RCC 7860 (cell line): Measurements from ENCODE around the gene RAC2.
"Not testable (repeated sequence)": the region's sequence is repeated elsewhere in the genome, so short reads cannot be mapped to it uniquely, and the experiment has no call there.

Experiments used
- DNase-seq: peaks from one replicate; pipeline ENCODE4 v3.0.0-alpha.2; 2015; ENCODE audit warnings: low spot score
- FAIRE-seq: peaks from 2 replicates; lab custom pipeline; 2012; peaks lifted over from hg19 to GRCh38; lab: Jason Lieb, UNC

The RAC2 gene

GRCh38 chr22:37256075-37256726, 12.1 kb upstream of the RAC2 start:
- DNase-seq, result no peak
- FAIRE-seq, result no peak

DNA sequence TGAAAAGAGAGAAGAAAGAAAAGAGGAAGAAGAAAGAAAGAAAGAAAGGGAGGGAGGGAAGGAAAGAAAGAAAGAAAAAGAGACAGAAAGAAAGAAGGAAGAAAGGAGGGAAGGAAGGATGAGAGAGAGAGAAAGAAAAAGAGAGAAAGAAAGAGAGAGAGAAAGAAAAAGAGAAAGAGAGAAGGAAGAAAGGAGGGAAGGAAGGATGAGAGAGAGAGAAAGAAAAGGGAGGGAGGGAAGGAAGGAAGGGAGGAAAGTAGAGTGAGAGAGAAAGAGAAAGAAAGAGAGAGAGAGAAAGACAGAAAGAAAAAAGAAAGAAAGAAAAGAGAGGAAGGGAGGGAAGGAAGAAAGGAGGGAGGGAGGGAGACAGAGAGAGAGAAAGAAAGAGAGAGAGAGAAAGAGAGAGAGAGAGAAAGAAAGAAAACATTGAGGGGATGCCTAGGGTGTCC, 11.5 kb upstream of the RAC2 start:
- DNase-seq (no peak), FAIRE-seq (no peak)

- peak; percentile 33 for DNase-seq
- FAIRE-seq, result no peak
These were observed 10.8 kb upstream of the RAC2 start for GRCh38 chr22:37254867-37255233.

DNA sequence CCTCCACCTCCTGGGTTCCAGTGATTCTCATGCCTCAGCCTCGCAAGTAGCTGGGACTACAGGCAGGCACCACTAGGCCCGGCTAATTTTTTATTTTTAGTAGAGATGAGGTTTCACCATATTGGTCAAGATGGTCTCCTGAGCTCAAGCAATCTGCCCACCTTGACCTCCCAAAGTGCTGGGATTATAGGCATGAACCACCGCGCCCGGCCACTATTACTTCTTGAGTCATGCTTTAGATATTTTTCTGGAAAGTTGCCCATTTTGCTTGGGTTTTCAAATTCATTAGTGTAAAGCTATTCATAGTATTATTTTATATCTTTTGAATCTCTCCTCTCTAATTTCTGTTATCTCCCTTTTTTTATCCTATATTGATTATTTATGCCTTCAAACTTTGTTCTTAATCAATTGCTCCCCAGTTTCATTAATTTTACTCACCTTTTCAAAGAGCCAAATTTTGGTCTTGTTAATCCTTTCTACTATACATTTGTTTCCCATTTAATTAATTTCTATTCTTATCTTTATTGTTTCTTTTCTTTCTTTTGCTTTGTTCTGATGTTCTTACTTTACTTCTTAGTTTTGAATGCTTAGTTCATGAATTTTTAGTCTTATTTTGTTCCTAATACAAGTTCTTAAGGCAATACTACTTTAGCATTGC, 10.3 kb upstream of the RAC2 start:
- DNase-seq (peak; percentile 77), FAIRE-seq (peak; percentile 95)

DNA sequence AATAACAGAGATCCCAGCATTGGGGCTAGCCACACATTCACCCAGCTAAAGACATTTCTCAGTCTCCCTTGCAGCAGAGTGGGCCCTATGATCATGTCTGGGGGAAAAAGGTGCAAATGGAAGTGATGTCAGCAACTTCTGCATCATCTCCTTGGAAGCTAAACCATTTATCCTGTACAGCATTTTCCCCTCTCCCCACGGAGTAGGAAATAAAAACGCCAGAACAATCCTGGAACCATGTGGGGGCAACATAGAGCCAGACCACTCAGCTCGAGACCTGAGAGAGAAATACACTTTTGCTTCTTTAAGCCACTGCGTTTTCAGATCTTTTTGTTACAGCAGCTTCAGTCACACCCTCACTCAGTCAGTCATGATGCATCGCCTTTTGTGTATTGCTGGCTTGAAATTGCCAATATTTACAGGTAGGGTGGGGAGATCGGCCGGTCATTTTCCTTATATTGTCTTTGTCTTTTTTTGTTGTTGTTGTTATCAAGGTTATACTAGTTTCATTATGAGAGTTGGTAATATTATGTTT, 9.1 kb upstream of the RAC2 start:
- DNase-seq (no peak), FAIRE-seq (no peak)

GRCh38 chr22:37251836-37252235, 7.8 kb upstream of the RAC2 start:
- DNase-seq, FAIRE-seq: not testable (repeated sequence)

DNA sequence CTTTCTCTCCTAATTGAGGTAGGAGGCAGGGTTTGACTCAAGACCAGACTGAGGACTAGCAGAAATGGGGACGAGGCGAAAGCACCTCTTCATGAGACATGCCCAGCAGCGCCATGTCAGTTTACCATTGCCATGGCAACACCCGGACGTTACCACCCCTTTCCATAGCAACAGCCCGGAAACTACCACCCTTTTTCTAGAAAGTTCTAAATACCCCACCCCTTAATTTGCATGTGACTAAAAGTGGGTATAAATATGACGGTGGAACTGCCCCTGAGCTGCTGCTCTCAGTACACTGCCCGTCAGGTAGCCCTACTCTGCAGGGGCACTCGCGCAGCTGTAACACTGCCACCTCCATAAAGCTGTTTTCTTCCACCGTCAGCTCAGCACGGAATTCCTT, 5.9 kb upstream of the RAC2 start:
- DNase-seq (no peak), FAIRE-seq (no peak)

- DNase-seq (peak; percentile 70), FAIRE-seq (peak; percentile 65)
These were observed 4.2 kb upstream of the RAC2 start for GRCh38 chr22:37248251-37248650.

GRCh38 chr22:37245740-37246139, 1.7 kb upstream of the RAC2 start:
- DNase-seq, result no peak
- FAIRE-seq, result no peak

GRCh38 chr22:37244922-37245722, 1.1 kb upstream of the RAC2 start:
- DNase-seq (no peak), FAIRE-seq (no peak)

- FAIRE-seq (no peak), DNase-seq (no peak)
These were observed 511 bp downstream of the RAC2 start for GRCh38 chr22:37243402-37244113.

DNA sequence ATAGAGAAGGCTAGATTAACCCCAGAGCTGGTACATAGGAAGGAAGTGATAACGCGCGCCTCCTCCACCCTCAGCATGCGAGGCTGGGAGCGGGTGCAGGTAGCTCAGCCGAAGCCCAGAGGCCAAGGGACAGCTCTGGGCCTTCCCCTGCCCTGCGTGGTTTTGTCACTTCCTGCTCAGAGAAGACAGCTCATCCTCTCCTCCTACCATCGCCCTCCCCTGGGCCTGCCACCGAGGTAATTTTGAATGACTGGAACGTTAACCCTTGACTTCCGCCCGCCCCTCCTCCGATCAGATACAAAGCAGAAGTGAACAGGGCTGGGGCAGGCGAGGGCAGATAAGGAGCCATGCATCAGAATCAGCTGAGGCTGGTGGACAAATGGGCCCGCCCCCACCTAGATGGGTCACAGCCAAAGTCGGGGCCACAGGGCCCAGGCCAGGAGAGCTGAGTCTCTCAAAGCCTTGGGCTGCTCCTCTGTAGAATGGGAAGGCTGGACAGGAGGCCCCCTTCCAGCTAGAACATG, 1.6 kb downstream of the RAC2 start:
- peak; percentile 87 for FAIRE-seq
- peak; percentile 92 for DNase-seq

DNA sequence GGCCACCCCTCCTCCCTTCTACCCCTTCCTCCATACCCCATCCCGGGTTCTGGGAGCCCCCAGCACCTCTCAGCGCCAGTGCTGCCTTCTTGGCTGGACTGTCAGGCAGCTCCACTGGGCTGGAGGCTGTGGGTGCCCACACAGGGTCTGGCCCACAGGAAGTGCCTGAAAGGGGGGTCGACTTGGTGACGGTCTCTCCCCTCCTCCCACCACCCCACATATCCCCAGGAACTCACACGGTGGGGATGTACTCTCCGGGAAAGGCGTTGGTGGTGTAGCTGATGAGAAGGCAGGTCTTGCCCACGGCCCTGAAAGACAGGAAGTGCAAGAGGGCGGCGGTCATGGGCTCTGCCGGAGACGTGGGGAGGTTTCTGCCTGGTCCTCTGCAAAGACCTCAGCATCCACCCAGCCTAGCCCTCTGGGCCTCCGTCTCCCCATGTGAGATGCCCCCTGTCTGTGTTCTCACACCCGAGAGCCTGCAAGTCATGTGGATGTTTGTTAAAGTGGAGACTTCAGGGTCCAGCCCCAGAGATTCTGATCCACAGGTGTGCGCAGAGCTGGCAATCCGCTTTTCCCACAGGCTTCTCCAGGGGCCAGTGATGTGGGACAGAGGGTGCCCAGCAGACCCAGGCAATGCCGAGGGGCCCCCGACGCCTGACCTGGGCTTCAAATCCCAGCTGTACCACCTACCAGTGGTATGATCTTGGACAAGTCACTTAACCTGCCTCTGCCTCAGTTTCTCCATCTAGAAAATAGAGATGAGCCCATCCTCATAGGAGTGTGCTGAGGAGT, 2.5 kb downstream of the RAC2 start:
- no peak for DNase-seq

GRCh38 chr22:37240941-37241320, 3.1 kb downstream of the RAC2 start:
- FAIRE-seq, result no peak
- no peak for DNase-seq

More for the DNA sequence above, 2.5 kb downstream of the RAC2 start:
- no peak for FAIRE-seq

- DNase-seq, result no peak
- FAIRE-seq, result no peak
These were observed 3.7 kb downstream of the RAC2 start for GRCh38 chr22:37240240-37240940.

DNA sequence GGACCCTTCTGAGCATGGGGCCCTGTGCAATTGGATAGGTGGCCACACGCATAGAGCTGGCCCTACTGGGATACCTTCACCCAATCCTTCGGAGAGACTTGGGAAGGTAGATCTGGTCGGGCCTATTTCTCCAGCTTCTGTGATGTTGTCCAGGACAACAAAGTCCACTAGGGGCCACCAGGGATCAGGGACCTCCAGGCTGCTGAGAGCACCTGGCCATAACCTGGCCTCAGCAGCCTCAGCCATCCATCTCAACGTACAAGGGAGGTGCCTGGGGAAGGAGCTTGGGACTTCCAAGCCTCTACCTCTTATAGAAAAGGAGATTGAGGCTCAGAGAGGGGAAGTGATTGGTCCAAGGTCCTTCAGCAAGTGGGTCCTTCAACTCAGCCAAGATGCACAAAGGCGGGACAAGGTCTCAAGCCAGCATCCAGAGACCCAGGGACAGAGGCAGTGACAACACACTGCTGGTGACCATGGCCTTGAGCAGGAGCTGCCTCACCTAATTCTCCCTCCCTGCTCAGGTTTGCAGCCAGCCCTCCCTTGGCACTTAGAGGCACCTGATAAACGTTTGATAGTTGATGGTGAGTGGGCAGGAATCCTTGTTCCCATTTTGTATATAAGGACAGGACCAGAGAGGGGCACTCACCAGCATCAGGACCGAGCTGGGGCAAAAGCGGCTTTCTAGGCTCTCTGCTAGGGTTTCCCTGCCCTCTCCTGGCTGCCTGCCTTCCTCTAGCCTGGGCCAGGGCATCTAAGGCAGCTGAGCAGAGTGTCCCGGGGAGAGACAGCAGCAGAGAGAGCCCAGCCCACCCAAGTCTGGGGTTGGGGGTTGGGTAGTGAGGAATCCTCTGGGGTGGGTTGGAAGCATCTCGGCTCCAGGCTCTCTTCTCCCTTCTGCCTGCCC, 4.5 kb downstream of the RAC2 start:
- FAIRE-seq (no peak), DNase-seq (no peak)

GRCh38 chr22:37237371-37238268, 6.4 kb downstream of the RAC2 start:
- no peak for DNase-seq
- no peak for FAIRE-seq
